Renal cortical epithelial cell (primary cell): Measurements from ENCODE around the gene TLE1. TPM values are rescaled to one million over a fixed set of nuclear protein-coding genes. Genes with fewer than 3 reads are reported as not detected.

Experiments
- DNase-seq: peaks from one replicate; pipeline ENCODE4 v3.0.0-alpha.2; 2011; ENCODE audit warnings: low read depth
- total RNA-seq: library from RNA; depleted of rRNA; stranded (reverse); fragments of >200 nt; gene quantifications from 2 replicates; pipeline ENCODE4 v1.2.3, GENCODE V29; 2014

TLE1 gene
- total RNA-seq, 1 donor from 2014 or later = 103 TPM

GRCh38 chr9:81549500-81550206 lies 139.7 kb downstream of the TLE1 start:
- DNase-seq = no peak

- no peak for DNase-seq
Measured at GRCh38 chr9:81548911-81549310, 140.4 kb downstream of the TLE1 start.

- no peak for DNase-seq
Measured at GRCh38 chr9:81546489-81546888, 142.9 kb downstream of the TLE1 start.

DNA sequence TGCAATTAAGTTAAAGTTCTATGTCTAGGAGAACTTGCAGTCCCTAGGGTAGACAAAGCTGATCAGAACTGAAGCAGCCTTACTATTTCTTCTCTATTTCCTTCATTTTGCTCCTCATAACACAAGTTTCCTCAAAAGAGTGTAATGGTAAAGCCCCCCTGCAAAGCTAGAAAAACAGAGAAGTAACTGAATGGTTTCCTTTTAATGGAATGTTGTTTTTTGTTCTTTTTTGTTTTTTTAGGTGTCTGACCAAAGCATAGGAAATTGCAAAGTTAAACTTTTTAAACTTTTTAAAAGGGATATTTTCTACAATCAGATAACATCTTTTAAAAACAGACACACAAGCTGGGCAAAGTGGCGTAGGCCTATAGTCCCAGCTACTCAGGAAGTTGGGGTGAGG lies 145.7 kb downstream of the TLE1 start:
- no peak for DNase-seq

GRCh38 chr9:81542118-81542889 lies 147.0 kb downstream of the TLE1 start:
- DNase-seq = no peak

- DNase-seq = no peak
Measured at GRCh38 chr9:81540142-81540710, 149.1 kb downstream of the TLE1 start.

DNA sequence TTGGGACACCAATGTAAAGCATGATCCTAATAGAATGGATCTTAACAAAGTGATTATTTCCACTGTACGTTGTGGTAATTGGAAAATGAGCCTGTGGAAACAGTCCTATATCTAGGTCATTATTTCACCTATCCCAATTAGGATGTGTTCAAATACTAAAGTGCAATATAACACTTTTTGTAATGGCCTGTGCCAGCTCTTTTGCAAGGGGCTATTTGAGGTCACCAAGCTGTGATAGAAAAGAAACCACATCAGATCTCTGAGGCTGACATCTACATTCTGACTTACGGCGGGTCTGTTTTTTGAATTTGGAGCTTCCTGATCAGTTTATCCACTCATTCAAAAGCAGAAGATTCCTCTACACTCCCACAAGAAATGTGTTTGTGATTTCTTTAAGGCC lies 150.0 kb downstream of the TLE1 start:
- no peak for DNase-seq

- DNase-seq = no peak
Measured at GRCh38 chr9:81538890-81539289, 150.5 kb downstream of the TLE1 start.

GRCh38 chr9:81537964-81538363 lies 151.4 kb downstream of the TLE1 start:
- DNase-seq = no peak

DNA sequence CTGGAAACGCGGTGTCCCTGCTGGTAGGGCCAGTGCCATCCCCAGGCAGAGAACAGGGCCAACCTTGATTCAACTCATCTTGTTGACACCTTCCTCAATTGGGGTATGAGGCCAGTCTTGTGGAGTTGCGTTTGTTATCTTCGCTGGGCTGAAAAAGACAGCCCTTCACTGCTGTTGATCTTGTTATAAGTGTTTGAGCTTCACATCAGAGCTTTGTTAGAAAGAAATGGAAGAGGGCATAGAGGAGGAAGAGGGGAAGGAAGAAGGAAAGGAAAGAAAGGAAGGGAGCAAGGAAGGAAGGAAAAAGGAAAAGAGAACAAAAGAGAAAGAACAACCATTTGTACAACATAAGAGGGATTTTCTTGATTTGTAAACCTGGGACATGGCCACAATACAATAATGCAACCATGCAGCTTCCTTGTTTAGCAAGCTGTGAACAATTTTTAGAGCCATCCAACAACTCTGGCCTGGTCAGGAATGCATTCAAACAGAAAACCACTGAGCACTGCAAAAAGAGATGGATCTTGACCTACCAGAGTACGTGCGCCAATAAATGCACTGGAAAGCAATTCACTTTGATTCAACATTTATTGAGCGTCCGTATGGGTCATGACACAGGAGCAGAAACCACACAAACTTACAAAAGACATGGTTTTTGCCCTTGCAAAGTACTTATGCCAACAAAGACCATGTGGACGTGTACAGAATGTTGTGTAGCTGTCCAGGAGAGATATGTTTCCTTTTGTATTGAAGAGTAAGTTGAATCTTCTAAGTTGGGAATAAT lies 152.9 kb downstream of the TLE1 start:
- no peak for DNase-seq

DNA sequence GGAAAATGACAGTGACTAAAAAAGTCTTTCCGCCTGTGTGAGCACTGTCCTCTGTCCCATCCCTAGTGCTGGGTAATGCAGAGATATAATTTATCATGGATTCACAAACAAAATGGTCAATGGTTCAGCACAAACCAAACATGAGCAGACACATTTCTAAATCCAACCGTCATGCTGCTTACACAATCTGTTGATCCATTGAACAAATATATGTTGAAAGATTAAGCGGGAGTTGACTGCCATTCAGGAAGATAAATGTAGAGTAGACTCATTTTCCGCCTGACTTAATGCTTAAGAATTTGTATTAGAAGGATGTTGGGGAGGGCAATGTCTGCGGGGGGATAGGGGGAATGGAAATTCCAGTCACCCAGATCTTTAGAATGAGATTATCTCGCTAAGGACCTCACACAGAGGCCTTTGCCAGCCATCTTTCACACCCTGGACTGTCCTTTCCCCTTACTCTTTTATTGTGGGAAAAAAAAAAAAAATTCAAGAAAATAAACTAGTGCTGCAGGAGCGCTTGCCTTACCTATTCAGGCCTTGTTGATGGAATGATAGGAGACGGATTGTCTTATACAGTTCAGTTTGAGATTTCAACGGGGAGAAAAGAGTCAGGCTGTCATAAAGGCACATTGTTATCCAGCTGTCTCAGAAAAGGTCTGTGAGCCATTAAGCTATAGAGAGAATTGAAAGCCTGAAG lies 153.7 kb downstream of the TLE1 start:
- peak; percentile 65 for DNase-seq

DNA sequence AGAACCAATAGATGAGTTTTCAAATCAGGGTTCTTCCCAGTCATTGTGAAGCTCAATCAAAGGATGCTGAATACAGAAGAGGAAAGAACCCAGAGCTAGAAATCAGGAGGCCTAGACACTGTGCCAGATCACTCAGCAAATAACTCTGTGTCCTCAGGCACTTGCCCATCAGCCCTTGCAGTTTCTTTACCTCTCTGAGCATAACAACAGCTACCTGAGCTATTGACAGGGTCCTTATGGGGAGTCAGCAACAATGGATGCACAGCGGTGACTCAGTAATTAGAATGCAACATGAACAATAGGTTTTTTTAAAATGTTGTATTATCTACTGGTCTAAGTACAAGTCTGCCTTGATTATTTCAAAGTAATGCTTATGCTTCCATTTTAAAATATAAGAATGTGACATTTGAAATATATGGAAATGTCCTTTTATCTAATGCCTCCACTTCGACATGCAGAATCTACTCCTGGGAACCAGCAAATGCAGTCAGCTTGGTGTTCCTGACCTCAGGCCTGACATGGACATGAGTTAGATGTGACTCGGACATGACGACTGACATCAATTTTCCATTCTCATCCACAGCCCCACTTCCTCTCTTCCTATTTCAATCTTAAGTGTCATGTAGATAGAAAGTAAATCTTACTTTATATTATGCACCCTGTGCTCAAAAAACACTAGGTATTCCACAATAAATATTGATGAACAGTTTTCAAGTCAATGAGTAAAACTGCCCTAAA lies 155.0 kb downstream of the TLE1 start:
- no peak for DNase-seq

Other genes starting within 250 kb of the TLE1 start
- not detected in 2 replicates for gene SPATA31D4, start 238.9 kb upstream of the TLE1 start, total RNA-seq